Neural cell (in vitro differentiated cells): ENCODE data around the gene RBP5. TPM values are rescaled to one million over a fixed set of nuclear protein-coding genes. Genes with fewer than 3 reads are reported as not detected.

ENCODE experiments used
- H2AFZ ChIP-seq: fragments of 200-600, 300-800 bp; sonication (generic), shearing (Covaris generic); 2 replicates; pipeline ENCODE4 v1.6.0; 2014; ENCODE audit warnings: low read depth, mild to moderate bottlenecking, antibody characterized with exemption, low read length, moderate library complexity
- H3F3A ChIP-seq: fragments of 200-600 bp; shearing (Covaris generic); 2 replicates; pipeline ENCODE4 v1.6.1; 2016; ENCODE audit warnings: mild to moderate bottlenecking, moderate library complexity, mixed read lengths, antibody characterized with exemption, low read length; ENCODE audit not compliant: insufficient read depth, poor library complexity, severe bottlenecking
- H3K27ac ChIP-seq: fragments of 200-600, 300-800 bp; sonication (generic), shearing (Covaris generic); 2 replicates; pipeline ENCODE4 v1.5.1; 2014; ENCODE audit warnings: mild to moderate bottlenecking, low read length, moderate library complexity
- H3K27me3 ChIP-seq: fragments of 300-800, 200-600 bp; sonication (generic), shearing (Covaris generic); 2 replicates; pipeline ENCODE4 v1.6.0; 2014; ENCODE audit warnings: mild to moderate bottlenecking, low read depth, low read length, moderate library complexity; ENCODE audit not compliant: insufficient read depth
- H3K36me3 ChIP-seq: fragments of 300-800, 200-600 bp; sonication (generic), shearing (Covaris generic); 2 replicates; pipeline ENCODE4 v1.5.1; 2014; ENCODE audit warnings: mild to moderate bottlenecking, antibody characterized with exemption, low read length, moderate library complexity; ENCODE audit not compliant: insufficient read depth
- H3K4me2 ChIP-seq: fragments of 300-800, 200-600 bp; sonication (generic), shearing (Covaris generic); 2 replicates; pipeline ENCODE4 v1.6.0; 2014; ENCODE audit warnings: mild to moderate bottlenecking, low read length
- H3K4me3 ChIP-seq: fragments of 300-800, 200-600 bp; sonication (generic), shearing (Covaris generic); 2 replicates; pipeline ENCODE4 v1.5.1; 2014; ENCODE audit warnings: mild to moderate bottlenecking, low read length, moderate library complexity
- H3K79me2 ChIP-seq: fragments of 200-600 bp; shearing (Covaris generic); replicated peaks from 2 replicates; pipeline ENCODE4 v1.6.0; 2014; ENCODE audit warnings: mild to moderate bottlenecking, low read length, moderate library complexity; ENCODE audit not compliant: insufficient read depth
- H3K9ac ChIP-seq: fragments of 300-800, 200-600 bp; sonication (generic), shearing (Covaris generic); 2 replicates; pipeline ENCODE4 v1.6.1; 2016; ENCODE audit warnings: mild to moderate bottlenecking, low read length, mixed read lengths
- H3K9me2 ChIP-seq: fragments of 200-600 bp; shearing (Covaris generic); 2 replicates; pipeline ENCODE4 v1.6.1; 2016; ENCODE audit warnings: mild to moderate bottlenecking, low read length, mixed read lengths; ENCODE audit not compliant: insufficient read depth
- H3K9me3 ChIP-seq: fragments of 200-600, 300-800 bp; sonication (generic), shearing (Covaris generic); 2 replicates; pipeline ENCODE4 v1.6.1; 2016; ENCODE audit warnings: mild to moderate bottlenecking, mixed run types, low read length, moderate library complexity, mixed read lengths
- H4K20me1 ChIP-seq: fragments of 200-600 bp; shearing (Covaris generic); 2 replicates; pipeline ENCODE4 v1.6.1; 2016; ENCODE audit warnings: mild to moderate bottlenecking, mixed run types; ENCODE audit not compliant: insufficient read depth
- CTCF ChIP-seq: fragments of 450-650 bp; IDR thresholded peaks from 2 replicates; pipeline ENCODE4 v1.5.1; 2014; ENCODE audit warnings: antibody characterized with exemption, mild to moderate bottlenecking, moderate library complexity; ENCODE audit not compliant: poor library complexity, severe bottlenecking
- EP300 ChIP-seq: fragments of 450-650 bp; conservative IDR thresholded peaks from 2 replicates; pipeline ENCODE4 v1.6.1; 2014; ENCODE audit warnings: antibody characterized with exemption, mild to moderate bottlenecking, moderate library complexity; ENCODE audit not compliant: poor library complexity, severe bottlenecking
- EZH2 ChIP-seq: fragments of 200-600, 300-800 bp; shearing (Covaris generic), sonication (generic); IDR thresholded peaks from 2 replicates; pipeline ENCODE4 v1.6.1; 2014; ENCODE audit warnings: antibody characterized with exemption, low read length, borderline replicate concordance, mild to moderate bottlenecking; ENCODE audit not compliant: insufficient read depth, poor library complexity, severe bottlenecking
- MXI1 ChIP-seq: fragments of 450-650 bp; conservative IDR thresholded peaks from 2 replicates; pipeline ENCODE4 v1.6.1; 2014; ENCODE audit warnings: antibody characterized with exemption, mild to moderate bottlenecking; ENCODE audit not compliant: poor library complexity, severe bottlenecking
- POLR2AphosphoS5 ChIP-seq: IDR thresholded peaks from 2 replicates; pipeline ENCODE4 v1.6.1; 2012
- RAD21 ChIP-seq: fragments of 450-650 bp; conservative IDR thresholded peaks from 2 replicates; pipeline ENCODE4 v1.6.1; 2014; ENCODE audit warnings: antibody characterized with exemption, mild to moderate bottlenecking, moderate library complexity
- REST ChIP-seq: IDR thresholded peaks from 2 replicates; pipeline ENCODE4 v1.6.1; 2012; ENCODE audit warnings: borderline replicate concordance
- SMC3 ChIP-seq: fragments of 450-650 bp; conservative IDR thresholded peaks from 2 replicates; pipeline ENCODE4 v1.6.1; 2014; ENCODE audit warnings: antibody characterized with exemption, mild to moderate bottlenecking, moderate library complexity; ENCODE audit not compliant: poor library complexity
- TAF1 ChIP-seq: IDR thresholded peaks from 2 replicates; pipeline ENCODE4 v1.6.1; 2012; ENCODE audit warnings: low read depth
- polyA plus RNA-seq: library from polyadenylated mRNA; depleted of rRNA; stranded (reverse); fragments of >200 nt; gene quantifications from 2 replicates; pipeline ENCODE4 v1.2.3, GENCODE V29; 2014

RBP5 gene
- polyA plus RNA-seq, 1 donor from 2014 or later: 1.9 TPM

GRCh38 chr12:7161327-7161726 is 32.6 kb upstream of the RBP5 start:
- no peak overlapping the region for H3K27ac ChIP-seq

GRCh38 chr12:7160183-7160582 is 31.5 kb upstream of the RBP5 start:
- H3K9me3 ChIP-seq: no peaks in the 10 kb centered on the region
- peaks cover under 1% of the 10 kb centered on the region for H3K36me3 ChIP-seq
- H3K9me2 ChIP-seq: no peaks in the 10 kb centered on the region
- peak; percentile 13 for TF ChIP-seq POLR2AphosphoS5
- no peak for TF ChIP-seq TAF1
- H3K4me3 ChIP-seq: no peak overlapping the region
- H3K27me3 ChIP-seq: no peaks in the 10 kb centered on the region
- H2AFZ ChIP-seq: no peak overlapping the region
- H3K27ac ChIP-seq: no peak overlapping the region
- no peaks in the 10 kb centered on the region for H3K79me2 ChIP-seq
- no peak overlapping the region for H3K4me2 ChIP-seq
- no peaks in the 10 kb centered on the region for H4K20me1 ChIP-seq
- no peaks in the 10 kb centered on the region for H3F3A ChIP-seq
- H3K9ac ChIP-seq: no peak overlapping the region

More at GRCh38 chr12:7161327-7161726, 32.6 kb upstream of the RBP5 start:
- Histone ChIP-seq H3K4me2 (no peak overlapping the region), H2AFZ (no peak overlapping the region), H4K20me1 (no peaks in the 10 kb centered on the region), H3K27me3 (no peaks in the 10 kb centered on the region), H3F3A (no peaks in the 10 kb centered on the region), H3K79me2 (no peaks in the 10 kb centered on the region), H3K9me2 (no peaks in the 10 kb centered on the region), H3K36me3 (no peaks in the 10 kb centered on the region), H3K9ac (no peak overlapping the region), H3K9me3 (no peaks in the 10 kb centered on the region), H3K4me3 (no peak overlapping the region)
- TF ChIP-seq RAD21: no peak
- no peak for TF ChIP-seq SMC3

- Histone ChIP-seq H3K27ac (no peak overlapping the region), H3K36me3 (peaks cover 9% of the 10 kb centered on the region), H3K4me3 (no peak overlapping the region), H3K27me3 (no peaks in the 10 kb centered on the region), H3K9me2 (no peaks in the 10 kb centered on the region), H3K9ac (no peak overlapping the region), H3K4me2 (no peak overlapping the region), H4K20me1 (no peaks in the 10 kb centered on the region), H3K79me2 (no peaks in the 10 kb centered on the region), H3F3A (no peaks in the 10 kb centered on the region), H2AFZ (no peak overlapping the region), H3K9me3 (no peaks in the 10 kb centered on the region)
- TF ChIP-seq TAF1 (no peak), RAD21 (no peak), EP300 (no peak), CTCF (no peak), SMC3 (no peak), POLR2AphosphoS5 (no peak), REST (no peak), MXI1 (no peak), EZH2 (no peak)
Measured at GRCh38 chr12:7158781-7159609, 30.3 kb upstream of the RBP5 start.
